PC-9 (cell line): ENCODE results near the gene TTLL3.

Experiments
- EZH2 ChIP-seq: fragments of 200-600 bp; sonication (generic); IDR thresholded peaks from 2 replicates; pipeline ENCODE4 v1.8.0; 2017; ENCODE audit warnings: antibody characterized with exemption, low read depth
- TF ChIP-seq, protein P1 (sequence below): fragments of 200-600 bp; sonication (generic); conservative IDR thresholded peaks from 2 replicates; pipeline ENCODE4 v1.6.1; 2017; ENCODE audit warnings: mixed run types, antibody characterized with exemption, mild to moderate bottlenecking, moderate library complexity

DNA sequence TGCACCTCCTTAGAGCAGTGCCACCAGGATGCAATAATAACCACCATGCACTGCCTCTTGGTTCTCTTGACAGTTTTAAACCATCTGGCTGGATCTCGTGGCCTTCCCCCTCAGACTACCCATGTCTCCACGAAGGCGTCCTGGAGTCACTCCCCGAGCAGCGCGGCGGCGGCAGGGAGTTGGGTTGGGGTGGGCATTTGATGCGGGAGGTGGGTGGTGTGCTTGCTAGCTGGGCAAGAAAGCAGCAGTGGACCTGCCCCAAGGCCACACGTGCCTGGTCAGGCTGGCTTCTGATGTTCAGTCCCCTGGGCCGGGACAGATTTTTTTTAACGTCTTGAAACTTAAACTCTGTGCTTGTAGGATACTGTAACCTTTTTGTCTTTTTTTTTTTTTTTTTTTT lies 3.9 kb upstream of the TTLL3 start:
- TF ChIP-seq, protein P1, sequence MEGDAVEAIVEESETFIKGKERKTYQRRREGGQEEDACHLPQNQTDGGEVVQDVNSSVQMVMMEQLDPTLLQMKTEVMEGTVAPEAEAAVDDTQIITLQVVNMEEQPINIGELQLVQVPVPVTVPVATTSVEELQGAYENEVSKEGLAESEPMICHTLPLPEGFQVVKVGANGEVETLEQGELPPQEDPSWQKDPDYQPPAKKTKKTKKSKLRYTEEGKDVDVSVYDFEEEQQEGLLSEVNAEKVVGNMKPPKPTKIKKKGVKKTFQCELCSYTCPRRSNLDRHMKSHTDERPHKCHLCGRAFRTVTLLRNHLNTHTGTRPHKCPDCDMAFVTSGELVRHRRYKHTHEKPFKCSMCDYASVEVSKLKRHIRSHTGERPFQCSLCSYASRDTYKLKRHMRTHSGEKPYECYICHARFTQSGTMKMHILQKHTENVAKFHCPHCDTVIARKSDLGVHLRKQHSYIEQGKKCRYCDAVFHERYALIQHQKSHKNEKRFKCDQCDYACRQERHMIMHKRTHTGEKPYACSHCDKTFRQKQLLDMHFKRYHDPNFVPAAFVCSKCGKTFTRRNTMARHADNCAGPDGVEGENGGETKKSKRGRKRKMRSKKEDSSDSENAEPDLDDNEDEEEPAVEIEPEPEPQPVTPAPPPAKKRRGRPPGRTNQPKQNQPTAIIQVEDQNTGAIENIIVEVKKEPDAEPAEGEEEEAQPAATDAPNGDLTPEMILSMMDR, result no peak
- TF ChIP-seq EZH2, result no peak
